ENCODE measurements around the gene UAP1L1. TPM values are rescaled to one million over a fixed set of nuclear protein-coding genes. Genes with fewer than 3 reads are reported as not detected.
"Not testable (repeated sequence)": the region's sequence is repeated elsewhere in the genome, so short reads cannot be mapped to it uniquely, and the experiment has no call there.

UAP1L1 gene
- total RNA-seq, 1 donor from 2014 or later = 1.0 TPM

DNA sequence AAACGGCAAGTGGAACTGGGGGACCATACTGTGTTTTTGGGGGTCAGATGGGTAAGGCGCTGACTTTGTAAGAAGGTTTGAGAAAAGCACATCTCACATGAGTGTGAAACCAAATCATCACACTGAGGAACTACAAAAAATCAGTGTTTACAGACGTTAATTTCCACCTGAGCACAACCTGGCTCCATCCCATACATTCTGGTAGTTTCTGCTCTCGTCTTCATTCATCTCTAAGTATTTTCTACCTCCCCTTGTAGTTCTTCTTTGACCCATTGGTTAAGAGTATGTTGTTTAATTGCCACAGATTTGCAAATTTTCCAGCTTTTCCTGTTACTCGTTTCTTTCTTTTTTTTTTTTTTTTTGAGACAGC is 46.1 kb downstream of the UAP1L1 start:
- Histone ChIP-seq H3K4me3 (ENCODE audit: low read length in 3 of 3) (no peak overlapping the region), H3K36me3 (ENCODE audit: control insufficient read depth in 3 of 3, insufficient read depth in 3 of 3, low read length in 3 of 3) (no peaks in the 10 kb centered on the region), H3K27ac (ENCODE audit: low read depth, low read length) (no peak overlapping the region), H3K27me3 (ENCODE audit: control insufficient read depth in 3 of 3, insufficient read depth in 3 of 3, low read length in 3 of 3) (no peaks in the 10 kb centered on the region), H3K9me3 (ENCODE audit: control insufficient read depth in 3 of 3, low read length in 3 of 3) (no peaks in the 10 kb centered on the region), H3K9ac (ENCODE audit: low read depth in 1 of 3, low read length in 3 of 3) (no peak overlapping the region), H3K4me1 (ENCODE audit: control insufficient read depth in 3 of 3, insufficient read depth in 3 of 3, low read length in 3 of 3) (peaks cover 6 to 15% (median 9%) of the 10 kb centered on the region in 3 donors)

DNA sequence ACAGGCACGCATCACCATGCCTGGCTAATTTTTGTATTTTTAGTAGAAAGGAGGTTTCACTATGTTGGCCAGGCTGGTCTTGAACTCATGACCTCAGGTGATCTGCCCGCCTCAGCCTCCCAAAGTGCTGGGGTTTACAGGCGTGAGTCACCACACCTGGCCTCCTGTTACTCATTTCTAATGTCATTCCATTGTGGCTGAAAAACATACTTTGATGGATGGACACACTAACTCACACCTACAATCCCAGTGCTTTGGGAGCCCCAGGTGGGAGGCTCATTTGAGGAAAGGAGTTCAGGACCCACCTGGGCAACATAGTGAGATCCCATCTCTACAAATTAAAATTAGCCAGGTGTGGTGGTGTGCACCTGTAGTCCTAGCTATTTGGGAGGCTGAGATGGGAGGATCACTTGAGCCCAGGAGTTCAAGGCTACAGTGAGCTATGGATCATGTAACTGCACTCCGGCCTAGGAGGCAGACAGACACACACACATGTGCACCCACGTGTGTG is 46.7 kb downstream of the UAP1L1 start:
- H3K36me3 ChIP-seq (ENCODE audit: control insufficient read depth in 3 of 3, insufficient read depth in 3 of 3, low read length in 3 of 3); H3K4me3 ChIP-seq (ENCODE audit: low read length in 3 of 3); H3K27ac ChIP-seq (ENCODE audit: low read depth, low read length); H3K27me3 ChIP-seq (ENCODE audit: control insufficient read depth in 3 of 3, insufficient read depth in 3 of 3, low read length in 3 of 3); H3K9ac ChIP-seq (ENCODE audit: low read depth in 1 of 3, low read length in 3 of 3); H3K9me3 ChIP-seq (ENCODE audit: control insufficient read depth in 3 of 3, low read length in 3 of 3): not testable (repeated sequence)
- peaks cover 12 to 19% (median 14%) of the 10 kb centered on the region in 3 donors for H3K4me1 ChIP-seq (ENCODE audit: control insufficient read depth in 3 of 3, insufficient read depth in 3 of 3, low read length in 3 of 3)

DNA sequence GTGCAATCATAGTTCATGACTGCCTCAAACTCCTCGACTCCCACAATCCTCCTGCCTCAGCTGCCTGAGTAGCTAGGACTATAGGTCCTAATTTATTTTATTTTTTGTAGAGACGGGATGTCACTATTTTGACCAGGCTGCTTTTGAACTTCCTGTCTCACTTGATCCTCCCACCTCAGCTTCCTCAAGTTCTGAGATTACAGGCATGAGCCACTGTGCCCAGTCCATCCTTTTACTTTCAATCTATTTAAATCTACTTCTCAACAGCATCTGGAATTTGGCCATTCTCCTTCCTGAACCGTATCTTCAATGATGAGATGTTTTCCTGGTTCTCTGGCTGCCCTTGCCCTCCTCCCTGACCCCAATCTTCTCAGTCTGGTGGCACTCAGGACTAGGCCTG is 49.5 kb downstream of the UAP1L1 start:
- H3K9me3 ChIP-seq (ENCODE audit: control insufficient read depth in 3 of 3, low read length in 3 of 3) = no peaks in the 10 kb centered on the region
- no peaks in the 10 kb centered on the region for H3K36me3 ChIP-seq (ENCODE audit: control insufficient read depth in 3 of 3, insufficient read depth in 3 of 3, low read length in 3 of 3)
- no peak overlapping the region for H3K27ac ChIP-seq (ENCODE audit: low read depth, low read length)
- no peak overlapping the region for H3K4me3 ChIP-seq (ENCODE audit: low read length in 3 of 3)
- H3K27me3 ChIP-seq (ENCODE audit: control insufficient read depth in 3 of 3, insufficient read depth in 3 of 3, low read length in 3 of 3) = peaks cover 2 to 9% (median 5%) of the 10 kb centered on the region in 3 donors
- H3K9ac ChIP-seq (ENCODE audit: low read depth in 1 of 3, low read length in 3 of 3) = no peak overlapping the region
- H3K4me1 ChIP-seq (ENCODE audit: control insufficient read depth in 3 of 3, insufficient read depth in 3 of 3, low read length in 3 of 3) = peaks cover 12 to 29% (median 15%) of the 10 kb centered on the region in 3 donors

DNA sequence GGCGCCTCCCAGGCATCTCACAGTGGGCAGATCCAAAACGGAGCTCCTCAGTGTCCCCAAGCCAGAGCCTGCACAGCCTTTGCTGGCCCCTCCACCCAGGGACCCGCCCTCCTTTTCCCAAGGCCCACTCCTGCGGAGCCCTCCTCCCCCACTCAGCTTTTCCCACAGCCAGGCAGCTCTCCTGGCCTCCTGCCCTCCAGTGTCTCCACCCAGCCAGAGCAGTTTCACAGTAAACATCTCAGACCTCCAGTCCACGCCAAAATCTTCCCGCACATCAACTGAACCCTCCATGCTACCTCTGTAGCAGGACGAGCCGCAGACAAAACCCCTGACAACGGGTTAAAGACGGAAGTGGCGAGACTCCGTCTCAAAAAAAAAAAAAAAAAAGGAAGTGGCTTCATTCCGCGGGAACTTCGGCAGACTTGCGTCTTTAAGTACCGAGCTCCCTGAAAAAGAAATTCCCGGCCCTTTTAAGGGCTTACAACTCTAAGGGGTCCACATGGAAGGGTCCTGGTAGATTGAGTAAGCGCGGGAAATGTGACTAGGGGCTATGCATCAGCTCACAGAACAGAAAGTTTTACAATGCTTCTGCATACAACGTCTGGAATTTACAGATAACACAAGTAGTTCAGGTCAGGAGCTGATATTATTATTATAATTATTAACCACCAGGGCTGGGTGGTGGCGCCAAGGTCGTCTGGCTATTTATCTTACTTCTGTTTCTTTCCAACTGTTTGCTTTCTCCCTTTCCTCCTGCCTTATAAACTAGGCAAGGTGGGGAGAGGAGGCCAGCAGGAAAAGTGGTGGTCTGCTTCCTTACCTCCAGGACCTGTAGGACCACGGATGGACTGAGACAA is 50.2 kb downstream of the UAP1L1 start:
- Histone ChIP-seq H3K36me3 (ENCODE audit: control insufficient read depth in 3 of 3, insufficient read depth in 3 of 3, low read length in 3 of 3) (no peaks in the 10 kb centered on the region), H3K4me3 (ENCODE audit: low read length in 3 of 3) (peak overlapping the region in 2 of 3 donors; percentile 21 to 38), H3K9ac (ENCODE audit: low read depth in 1 of 3, low read length in 3 of 3) (peak overlapping the region in 1 of 3 donors; percentile 33), H3K9me3 (ENCODE audit: control insufficient read depth in 3 of 3, low read length in 3 of 3) (no peaks in the 10 kb centered on the region), H3K27me3 (ENCODE audit: control insufficient read depth in 3 of 3, insufficient read depth in 3 of 3, low read length in 3 of 3) (peaks cover 2 to 9% (median 5%) of the 10 kb centered on the region in 3 donors), H3K4me1 (ENCODE audit: control insufficient read depth in 3 of 3, insufficient read depth in 3 of 3, low read length in 3 of 3) (peaks cover 12 to 29% (median 15%) of the 10 kb centered on the region in 3 donors), H3K27ac (ENCODE audit: low read depth, low read length) (no peak overlapping the region)

DNA sequence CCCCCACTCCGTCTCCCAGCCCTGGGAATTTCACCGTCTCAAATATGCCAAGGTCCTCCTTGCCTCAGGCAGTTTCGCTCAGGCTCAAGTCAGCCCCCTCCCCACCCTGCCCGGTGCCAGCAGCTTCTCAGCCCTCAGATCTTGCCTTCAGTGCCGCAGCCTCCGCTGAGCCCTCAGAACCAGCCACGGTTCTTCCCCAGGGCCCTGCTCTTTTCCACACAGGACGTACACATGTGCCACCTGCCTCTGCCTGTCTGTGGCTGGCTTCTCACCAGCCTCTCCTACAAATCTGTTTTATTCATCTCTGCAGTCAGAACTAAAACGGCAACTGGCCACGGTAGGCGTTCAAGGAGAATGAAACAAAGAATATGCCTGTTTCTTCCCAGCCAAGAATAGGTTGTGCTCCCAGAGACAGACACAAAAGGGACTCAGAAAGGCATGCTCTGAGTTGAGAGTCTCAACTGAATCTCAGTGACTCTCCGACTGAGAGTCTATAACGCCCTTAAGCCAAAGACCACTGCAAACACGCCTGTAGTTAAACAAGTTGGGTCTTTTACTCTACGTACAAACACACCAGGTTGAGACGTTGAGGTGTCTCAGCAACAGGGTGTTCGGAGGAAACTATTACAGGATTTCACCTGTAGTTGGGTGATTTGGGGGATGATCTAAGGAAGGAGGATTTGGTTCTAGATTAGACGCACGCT is 51.0 kb downstream of the UAP1L1 start:
- Histone ChIP-seq H3K9ac (ENCODE audit: low read depth in 1 of 3, low read length in 3 of 3) (peak overlapping the region in 1 of 3 donors; percentile 62), H3K4me1 (ENCODE audit: control insufficient read depth in 3 of 3, insufficient read depth in 3 of 3, low read length in 3 of 3) (peaks cover 12 to 29% (median 15%) of the 10 kb centered on the region in 3 donors), H3K36me3 (ENCODE audit: control insufficient read depth in 3 of 3, insufficient read depth in 3 of 3, low read length in 3 of 3) (no peaks in the 10 kb centered on the region), H3K27ac (ENCODE audit: low read depth, low read length) (no peak overlapping the region), H3K27me3 (ENCODE audit: control insufficient read depth in 3 of 3, insufficient read depth in 3 of 3, low read length in 3 of 3) (peaks cover 2 to 9% (median 5%) of the 10 kb centered on the region in 3 donors), H3K4me3 (ENCODE audit: low read length in 3 of 3) (peak overlapping the region; percentile 65 to 80 (median 80)), H3K9me3 (ENCODE audit: control insufficient read depth in 3 of 3, low read length in 3 of 3) (no peaks in the 10 kb centered on the region)

DNA sequence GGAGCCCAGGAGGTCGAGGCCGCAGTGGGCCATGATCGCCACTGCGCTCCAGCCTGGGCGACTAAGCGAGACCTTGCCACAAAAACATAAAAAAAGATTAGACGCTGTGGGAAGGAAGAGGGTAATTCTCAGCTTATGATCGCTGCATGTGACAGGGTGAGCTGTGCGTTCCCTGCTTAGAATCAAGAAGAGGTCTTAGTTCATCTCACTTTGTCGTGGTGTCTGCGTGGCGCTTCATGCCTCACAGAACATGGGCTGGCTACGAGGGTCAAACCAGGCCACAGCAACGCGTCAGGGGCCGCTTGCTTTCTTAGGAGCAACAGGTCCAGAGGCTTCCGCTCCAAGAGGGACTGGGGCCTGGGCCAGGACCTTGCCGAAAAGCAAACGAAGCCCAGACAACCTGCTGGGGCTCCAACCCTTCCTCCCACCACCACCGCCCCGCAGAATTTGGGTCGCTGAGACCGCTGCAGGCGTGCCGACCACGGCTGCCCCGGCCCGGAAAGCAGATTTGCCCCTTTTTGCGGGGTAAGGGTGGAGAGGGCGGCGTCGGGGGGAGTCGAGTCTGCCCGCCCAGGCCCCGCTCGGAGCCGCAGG is 51.6 kb downstream of the UAP1L1 start:
- Histone ChIP-seq H3K4me3 (ENCODE audit: low read length in 3 of 3) (peak overlapping the region; percentile 65 to 80 (median 80)), H3K27ac (ENCODE audit: low read depth, low read length) (no peak overlapping the region)

DNA sequence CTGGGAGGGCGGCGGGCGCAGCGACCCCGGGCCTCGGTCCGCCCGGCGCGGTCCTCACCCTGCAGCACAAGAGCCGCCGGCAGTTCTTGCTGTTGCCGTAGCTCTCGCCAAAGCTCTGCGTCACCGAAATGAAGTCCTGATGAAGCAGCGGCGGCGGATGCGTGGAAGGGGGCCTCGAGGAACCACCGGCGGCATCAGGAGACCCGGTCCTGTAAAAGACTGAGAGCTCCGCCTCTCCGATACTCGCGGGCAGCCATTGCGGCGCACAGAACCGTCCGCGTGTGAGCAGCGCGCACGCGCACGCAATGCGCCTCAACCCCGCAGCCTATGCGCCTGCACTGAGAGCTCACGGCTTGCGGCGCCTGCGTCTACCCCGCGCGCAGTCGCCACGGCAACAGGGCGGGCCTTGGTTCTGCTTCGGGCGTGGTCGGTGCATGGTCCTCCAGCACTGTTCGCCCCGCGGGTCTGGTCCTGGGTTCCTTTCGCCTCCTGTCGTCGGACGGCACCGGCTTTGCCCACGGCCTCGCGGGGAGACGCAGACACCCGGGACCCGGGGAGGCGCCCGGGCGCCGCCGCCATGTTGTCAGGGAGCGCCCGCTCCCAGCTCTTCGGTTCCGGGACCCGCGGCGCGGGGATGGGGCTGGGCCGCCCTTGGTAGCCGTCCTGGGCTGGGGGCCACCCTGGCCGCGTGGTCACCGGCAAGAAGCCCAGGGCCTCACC is 52.3 kb downstream of the UAP1L1 start:
- Histone ChIP-seq H3K9ac (ENCODE audit: low read depth in 1 of 3, low read length in 3 of 3) (peak overlapping the region; percentile 57 to 85 (median 62)), H3K4me3 (ENCODE audit: low read length in 3 of 3) (peak overlapping the region; percentile 65 to 80 (median 80)), H3K36me3 (ENCODE audit: control insufficient read depth in 3 of 3, insufficient read depth in 3 of 3, low read length in 3 of 3) (no peaks in the 10 kb centered on the region), H3K27me3 (ENCODE audit: control insufficient read depth in 3 of 3, insufficient read depth in 3 of 3, low read length in 3 of 3) (peaks cover 2 to 12% (median 8%) of the 10 kb centered on the region in 3 donors), H3K4me1 (ENCODE audit: control insufficient read depth in 3 of 3, insufficient read depth in 3 of 3, low read length in 3 of 3) (peaks cover 12 to 29% (median 15%) of the 10 kb centered on the region in 3 donors), H3K9me3 (ENCODE audit: control insufficient read depth in 3 of 3, low read length in 3 of 3) (no peaks in the 10 kb centered on the region), H3K27ac (ENCODE audit: low read depth, low read length) (no peak overlapping the region)

More for the DNA sequence above, 51.6 kb downstream of the UAP1L1 start:
- Histone ChIP-seq H3K27me3 (ENCODE audit: control insufficient read depth in 3 of 3, insufficient read depth in 3 of 3, low read length in 3 of 3) (peaks cover 2 to 9% (median 5%) of the 10 kb centered on the region in 3 donors), H3K9me3 (ENCODE audit: control insufficient read depth in 3 of 3, low read length in 3 of 3) (no peaks in the 10 kb centered on the region), H3K9ac (ENCODE audit: low read depth in 1 of 3, low read length in 3 of 3) (peak overlapping the region; percentile 57 to 85 (median 62)), H3K4me1 (ENCODE audit: control insufficient read depth in 3 of 3, insufficient read depth in 3 of 3, low read length in 3 of 3) (peaks cover 12 to 29% (median 15%) of the 10 kb centered on the region in 3 donors), H3K36me3 (ENCODE audit: control insufficient read depth in 3 of 3, insufficient read depth in 3 of 3, low read length in 3 of 3) (no peaks in the 10 kb centered on the region)

DNA sequence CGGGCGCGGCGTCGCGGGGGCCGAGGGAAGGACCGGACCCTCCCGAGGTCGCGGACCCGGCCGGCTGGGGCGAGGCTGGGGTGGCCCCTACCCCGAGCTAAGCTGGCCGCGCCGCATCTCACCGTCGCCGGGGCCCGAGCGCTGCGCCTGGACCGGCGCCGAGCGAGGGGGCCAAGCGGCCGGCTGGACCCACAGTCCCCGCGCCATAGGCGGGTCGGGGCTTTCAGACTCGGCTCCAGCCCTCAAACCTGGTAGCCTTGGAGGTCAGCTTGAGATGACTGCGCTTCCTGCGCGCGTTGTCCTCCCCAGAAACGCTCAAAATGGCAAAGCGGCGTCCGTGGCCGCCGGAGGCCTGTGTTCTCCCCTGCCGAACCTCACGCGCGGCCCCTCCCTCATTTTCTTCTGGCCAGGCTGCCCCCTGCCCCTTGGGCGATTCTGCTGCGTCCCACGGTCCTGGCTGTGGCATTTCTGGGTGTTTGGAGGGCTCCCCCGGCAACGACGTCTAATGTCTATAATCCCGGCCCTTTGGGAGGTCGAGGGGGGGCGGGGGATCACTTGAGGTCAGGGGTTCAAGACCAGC is 52.9 kb downstream of the UAP1L1 start:
- Histone ChIP-seq H3K27me3 (ENCODE audit: control insufficient read depth in 3 of 3, insufficient read depth in 3 of 3, low read length in 3 of 3) (peaks cover 2 to 12% (median 8%) of the 10 kb centered on the region in 3 donors), H3K36me3 (ENCODE audit: control insufficient read depth in 3 of 3, insufficient read depth in 3 of 3, low read length in 3 of 3) (no peaks in the 10 kb centered on the region), H3K4me3 (ENCODE audit: low read length in 3 of 3) (peak overlapping the region in 2 of 3 donors; percentile 80), H3K4me1 (ENCODE audit: control insufficient read depth in 3 of 3, insufficient read depth in 3 of 3, low read length in 3 of 3) (peaks cover 12 to 29% (median 15%) of the 10 kb centered on the region in 3 donors), H3K27ac (ENCODE audit: low read depth, low read length) (no peak overlapping the region), H3K9me3 (ENCODE audit: control insufficient read depth in 3 of 3, low read length in 3 of 3) (no peaks in the 10 kb centered on the region), H3K9ac (ENCODE audit: low read depth in 1 of 3, low read length in 3 of 3) (no peak overlapping the region)
